GM03348 (cell line): ENCODE results near the gene NAP1L3.
A peak's percentile ranks its signal among the peaks of the same experiment; 100 is the strongest.

ENCODE experiments used
- DNase-seq: peaks from one replicate; pipeline ENCODE4 v3.0.0; 2012; ENCODE audit warnings: low spot score

Gene NAP1L3, protein sequence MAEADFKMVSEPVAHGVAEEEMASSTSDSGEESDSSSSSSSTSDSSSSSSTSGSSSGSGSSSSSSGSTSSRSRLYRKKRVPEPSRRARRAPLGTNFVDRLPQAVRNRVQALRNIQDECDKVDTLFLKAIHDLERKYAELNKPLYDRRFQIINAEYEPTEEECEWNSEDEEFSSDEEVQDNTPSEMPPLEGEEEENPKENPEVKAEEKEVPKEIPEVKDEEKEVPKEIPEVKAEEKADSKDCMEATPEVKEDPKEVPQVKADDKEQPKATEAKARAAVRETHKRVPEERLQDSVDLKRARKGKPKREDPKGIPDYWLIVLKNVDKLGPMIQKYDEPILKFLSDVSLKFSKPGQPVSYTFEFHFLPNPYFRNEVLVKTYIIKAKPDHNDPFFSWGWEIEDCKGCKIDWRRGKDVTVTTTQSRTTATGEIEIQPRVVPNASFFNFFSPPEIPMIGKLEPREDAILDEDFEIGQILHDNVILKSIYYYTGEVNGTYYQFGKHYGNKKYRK

DNA sequence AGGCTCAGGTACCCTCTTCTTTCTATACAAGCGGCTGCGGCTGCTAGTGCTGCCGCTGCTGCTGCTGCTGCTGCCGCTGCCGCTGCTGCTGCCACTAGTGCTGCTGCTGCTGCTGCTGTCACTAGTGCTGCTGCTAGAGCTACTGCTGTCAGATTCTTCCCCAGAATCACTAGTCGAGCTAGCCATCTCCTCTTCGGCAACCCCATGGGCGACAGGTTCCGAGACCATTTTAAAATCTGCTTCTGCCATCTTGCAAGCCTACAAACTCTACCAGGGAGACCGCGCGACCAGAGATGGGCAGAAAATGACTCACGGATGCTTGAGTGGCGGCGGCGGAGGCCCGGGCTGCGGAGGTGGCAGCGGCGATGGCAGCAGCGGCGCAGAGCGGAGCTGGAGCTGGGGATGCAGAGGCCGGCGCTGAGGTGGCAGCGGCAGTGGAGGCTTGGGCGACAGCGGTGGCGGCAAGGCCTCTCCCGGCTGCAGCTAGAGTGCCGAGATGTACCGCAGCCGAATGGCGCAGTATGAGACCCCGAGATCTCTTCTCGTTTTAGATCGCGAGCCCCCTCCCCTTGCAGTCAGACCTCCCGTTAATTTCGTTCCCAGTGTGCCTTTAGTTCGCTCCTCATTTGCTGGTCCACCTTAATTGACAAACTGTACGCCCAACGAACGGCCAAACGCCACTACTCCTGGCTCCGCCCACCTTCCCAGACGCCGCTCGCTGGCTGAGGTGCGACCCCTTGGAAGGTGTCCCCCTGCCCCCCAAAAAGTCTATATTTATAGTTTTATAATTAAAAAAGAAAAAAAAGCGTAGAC is at the start of gene NAP1L3:
Gene NAP1L3, minus strand, starts transcription at position 523 of the 813 bp plus-strand sequence. Its CDS starts 274 bp downstream, at position 249.
- DNase-seq, result peak; percentile 78

DNA sequence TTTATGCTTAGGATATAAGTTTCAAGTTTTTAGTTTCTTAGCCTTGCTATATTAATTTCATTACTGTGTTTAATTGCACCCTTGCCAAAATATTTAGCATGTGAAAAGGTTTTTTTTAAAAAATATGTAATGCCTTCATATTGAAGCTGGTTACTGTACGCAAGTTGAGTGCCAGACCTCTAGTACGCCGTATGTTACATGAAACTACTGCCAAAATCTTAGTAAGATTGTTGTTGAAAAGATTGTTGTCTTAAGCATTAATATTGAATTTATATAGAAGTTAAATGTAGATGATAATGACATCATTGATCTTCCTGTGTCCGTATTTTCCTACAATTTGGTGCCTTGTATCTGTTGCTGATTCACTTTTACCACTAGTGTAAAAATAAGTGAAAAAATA is 37.7 kb upstream of the NAP1L3 start:
- DNase-seq, result no peak

DNA sequence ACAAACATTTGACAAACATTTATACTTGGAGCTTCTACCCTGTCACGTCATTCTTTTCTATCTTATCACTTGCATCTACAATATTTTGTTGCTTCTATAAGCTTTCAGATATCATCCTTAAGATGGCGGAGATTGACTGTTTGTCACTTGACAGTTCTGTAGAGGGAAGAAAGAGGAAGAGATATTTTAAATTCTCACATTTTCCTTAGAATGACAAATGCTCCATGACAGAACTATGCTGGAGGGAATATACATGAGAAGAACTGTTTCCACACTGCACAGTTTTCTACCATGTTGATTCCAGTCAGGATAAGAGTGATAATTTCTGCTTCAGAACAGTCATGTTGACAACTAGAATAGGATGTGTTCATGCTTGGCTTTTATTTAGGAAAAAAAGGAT is 30.3 kb upstream of the NAP1L3 start:
- no peak for DNase-seq

DNA sequence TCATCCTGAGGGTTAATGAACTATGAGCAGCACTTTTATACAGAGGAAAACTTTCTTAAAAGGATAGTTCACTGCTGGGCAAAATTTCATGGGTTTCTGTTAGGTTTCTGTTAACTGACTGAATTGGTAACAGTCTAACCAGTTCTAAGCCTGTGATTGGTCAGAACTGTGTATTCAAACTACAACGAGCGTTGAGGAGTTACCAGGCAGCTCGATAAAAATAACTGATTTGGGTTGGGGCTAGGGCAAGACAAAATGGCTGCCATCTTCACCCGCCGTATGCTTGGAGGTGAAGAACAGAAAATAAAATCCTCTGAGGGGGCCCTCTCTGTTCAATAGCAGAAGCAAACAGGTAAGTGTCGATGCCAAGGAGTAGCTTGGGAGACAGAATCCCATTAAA is 22.6 kb upstream of the NAP1L3 start:
- no peak for DNase-seq

DNA sequence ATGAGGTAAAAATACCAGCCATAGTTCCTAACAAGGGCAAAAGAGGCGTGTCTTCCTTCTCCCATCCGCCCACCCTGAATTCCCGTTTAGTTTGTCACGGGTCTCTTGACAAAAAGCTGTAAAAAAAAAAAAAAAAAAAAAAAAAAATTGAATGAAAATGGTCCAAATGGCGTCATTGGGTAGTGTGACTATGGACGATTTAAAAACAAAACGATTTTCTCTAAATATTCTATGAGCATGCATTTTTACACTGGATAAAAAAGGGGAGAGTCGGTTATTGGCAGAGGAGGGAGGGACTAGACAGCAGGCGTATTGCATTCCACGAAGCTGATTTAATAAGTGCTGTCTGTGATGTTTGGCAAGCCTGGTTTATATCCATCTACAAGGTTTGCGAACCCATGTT is 492 bp upstream of the NAP1L3 start, which contains the start of gene FAM133A:
Gene FAM133A, plus strand, starts transcription at position 338 of the 403 bp plus-strand sequence. CDS start 35,214 bp downstream, outside the sequence.
- DNase-seq, result peak; percentile 50

DNA sequence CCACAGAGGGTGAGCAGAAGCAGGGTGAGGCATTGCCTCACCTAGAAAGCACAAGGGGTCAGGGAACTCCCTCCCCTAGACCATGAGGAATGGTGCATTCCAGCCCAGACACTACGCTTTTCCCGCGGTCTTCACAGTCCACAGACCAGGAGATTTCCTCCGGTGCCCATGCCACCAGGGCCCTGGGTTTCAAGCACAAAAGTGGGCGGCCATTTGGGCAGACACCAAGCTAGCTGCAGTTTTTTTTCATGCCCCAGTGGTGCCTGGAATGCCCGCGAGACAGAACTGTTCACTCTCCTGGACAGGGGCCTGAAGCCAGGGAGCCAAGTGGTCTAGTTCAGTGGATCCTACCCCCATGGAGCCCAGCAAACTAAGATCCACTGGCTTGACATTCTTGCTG is 12.8 kb downstream of the NAP1L3 start:
- no peak for DNase-seq

DNA sequence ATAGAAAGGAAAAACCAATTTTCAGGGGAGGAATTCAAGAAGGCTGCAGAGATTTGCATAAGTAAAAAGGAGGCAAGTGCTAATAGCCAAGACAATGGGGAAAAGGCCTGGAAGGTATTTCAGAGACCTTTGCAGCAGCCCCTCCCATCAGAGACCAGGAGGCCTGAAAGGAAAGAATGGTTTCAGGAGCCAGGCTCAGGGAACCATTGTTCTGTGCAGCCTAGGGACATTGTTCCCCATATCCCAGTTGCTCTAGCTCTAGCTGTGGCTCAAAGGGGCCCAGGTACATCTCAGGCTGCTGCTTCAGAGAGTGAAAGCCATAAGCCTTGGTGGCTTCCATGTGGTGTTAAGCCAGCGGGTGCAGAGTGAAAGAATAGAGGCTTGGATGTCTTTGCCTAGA is 24.0 kb downstream of the NAP1L3 start:
- DNase-seq, result no peak

DNA sequence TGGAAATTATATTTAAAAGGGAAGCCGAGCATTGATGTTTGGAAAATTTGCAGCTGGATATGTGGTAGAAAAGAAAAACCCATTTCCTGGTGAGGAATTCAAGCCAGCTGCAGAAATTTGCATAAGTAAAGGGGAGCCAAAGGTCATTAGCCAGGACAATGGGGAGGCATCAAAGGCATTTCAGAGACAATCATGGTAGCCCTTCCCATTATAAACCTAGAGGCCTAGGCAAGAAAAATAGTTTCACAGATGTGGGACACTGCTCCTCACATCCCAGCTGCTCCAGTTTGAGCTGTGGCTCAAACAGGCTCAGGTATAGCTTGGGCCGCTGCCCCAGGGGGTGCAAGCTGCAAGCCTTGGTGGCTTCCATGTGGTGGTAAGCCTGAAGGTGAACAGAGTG is 35.8 kb downstream of the NAP1L3 start:
- DNase-seq, result no peak
